Measurements from ENCODE around the gene CMIP. TPM values are rescaled to one million over a fixed set of nuclear protein-coding genes. Genes with fewer than 3 reads are reported as not detected.

The CMIP gene
- total and polyA plus RNA-seq, 7 donors: 1.4 to 8.9 (median 4.1) TPM

DNA sequence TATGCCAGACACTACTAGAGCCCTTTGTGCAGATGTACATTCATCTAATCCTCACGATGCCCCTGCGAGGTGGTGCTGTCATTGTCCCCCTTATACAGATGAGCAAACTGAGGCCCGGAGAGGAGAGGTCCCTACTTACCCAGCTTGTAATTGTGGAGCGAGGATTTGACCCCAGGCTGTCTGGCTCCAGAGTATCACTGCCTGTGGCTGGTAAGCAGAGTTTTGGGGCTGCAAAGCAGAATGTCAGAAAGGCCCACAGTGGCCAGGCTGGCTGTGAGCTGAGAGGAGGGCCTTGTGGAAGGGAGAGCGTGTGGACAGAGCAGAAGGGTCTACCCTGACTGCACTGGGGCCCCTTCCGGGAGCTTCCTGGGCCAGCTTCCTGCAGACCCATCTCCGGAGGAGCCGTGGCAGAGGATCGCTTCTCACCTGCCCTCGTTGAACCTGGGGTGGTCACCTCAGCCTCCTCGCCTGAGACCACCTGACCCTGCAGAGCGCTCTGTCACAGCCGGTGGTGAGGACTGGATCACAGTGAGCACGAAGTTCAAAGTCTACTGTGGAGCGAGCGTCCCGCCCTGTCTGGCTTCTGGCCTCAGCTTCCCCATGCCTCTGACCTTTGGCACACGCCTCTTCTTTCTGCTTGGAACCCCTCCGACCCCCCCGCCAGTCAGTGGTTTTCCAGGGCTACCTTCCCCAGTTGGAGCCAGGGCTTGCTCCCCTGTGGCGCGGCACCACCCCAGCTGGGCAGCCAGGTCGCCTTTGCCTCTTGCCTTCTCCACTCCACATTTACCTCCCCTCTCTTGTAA, 12.1 kb downstream of the CMIP start:
- peak in 1 of 2 donors; percentile 7 for DNase-seq
- no peaks in the 10 kb centered on the region for H3K4me1 ChIP-seq

GRCh38 chr16:81457326-81458133, 12.9 kb downstream of the CMIP start:
- no peak for ATAC-seq
- Histone ChIP-seq H3K27ac (no peak overlapping the region), H3K9me3 (no peaks in the 10 kb centered on the region)

More for the DNA sequence above, 12.1 kb downstream of the CMIP start:
- no peak for ATAC-seq
- Histone ChIP-seq H3K27ac (no peak overlapping the region), H3K36me3 (ENCODE audit: insufficient read depth in 1 of 2, low read depth in 1 of 2) (no peaks in the 10 kb centered on the region), H3K9me3 (no peaks in the 10 kb centered on the region), H3K4me3 (no peak overlapping the region), H3K27me3 (ENCODE audit: insufficient read depth in 3 of 3, low read length in 2 of 3) (no peaks in the 10 kb centered on the region)
- intact Hi-C loops (cut with DNase I): no loop called here
- 91 to 96% (median 92%) methylated on average over 20 to 23 of the region's 23 CpGs for WGBS, 3 donors
- TF ChIP-seq, protein P1, sequence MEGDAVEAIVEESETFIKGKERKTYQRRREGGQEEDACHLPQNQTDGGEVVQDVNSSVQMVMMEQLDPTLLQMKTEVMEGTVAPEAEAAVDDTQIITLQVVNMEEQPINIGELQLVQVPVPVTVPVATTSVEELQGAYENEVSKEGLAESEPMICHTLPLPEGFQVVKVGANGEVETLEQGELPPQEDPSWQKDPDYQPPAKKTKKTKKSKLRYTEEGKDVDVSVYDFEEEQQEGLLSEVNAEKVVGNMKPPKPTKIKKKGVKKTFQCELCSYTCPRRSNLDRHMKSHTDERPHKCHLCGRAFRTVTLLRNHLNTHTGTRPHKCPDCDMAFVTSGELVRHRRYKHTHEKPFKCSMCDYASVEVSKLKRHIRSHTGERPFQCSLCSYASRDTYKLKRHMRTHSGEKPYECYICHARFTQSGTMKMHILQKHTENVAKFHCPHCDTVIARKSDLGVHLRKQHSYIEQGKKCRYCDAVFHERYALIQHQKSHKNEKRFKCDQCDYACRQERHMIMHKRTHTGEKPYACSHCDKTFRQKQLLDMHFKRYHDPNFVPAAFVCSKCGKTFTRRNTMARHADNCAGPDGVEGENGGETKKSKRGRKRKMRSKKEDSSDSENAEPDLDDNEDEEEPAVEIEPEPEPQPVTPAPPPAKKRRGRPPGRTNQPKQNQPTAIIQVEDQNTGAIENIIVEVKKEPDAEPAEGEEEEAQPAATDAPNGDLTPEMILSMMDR (IDR thresholded peaks at IDR 0.05): no peak

GRCh38 chr16:81458149-81458669, 13.6 kb downstream of the CMIP start:
- no peaks in the 10 kb centered on the region for H3K9me3 ChIP-seq
- intact Hi-C loops (cut with DNase I): no loop called here
- no peak overlapping the region for H3K4me3 ChIP-seq
- DNase-seq (peak in 1 of 2 donors; percentile 10), ATAC-seq (no peak)
- TF ChIP-seq, protein P1 (IDR thresholded peaks at IDR 0.05): no peak
- no peak overlapping the region for H3K27ac ChIP-seq
- no peaks in the 10 kb centered on the region for H3K4me1 ChIP-seq
- WGBS, 3 donors: 90 to 97% (median 96%) methylated on average over 8 of the region's 8 CpGs
- no peaks in the 10 kb centered on the region for H3K27me3 ChIP-seq (ENCODE audit: insufficient read depth in 3 of 3, low read length in 2 of 3)
- no peaks in the 10 kb centered on the region for H3K36me3 ChIP-seq (ENCODE audit: insufficient read depth in 1 of 2, low read depth in 1 of 2)

More at GRCh38 chr16:81457326-81458133, 12.9 kb downstream of the CMIP start:
- Histone ChIP-seq H3K4me3 (no peak overlapping the region), H3K27me3 (ENCODE audit: insufficient read depth in 3 of 3, low read length in 2 of 3) (no peaks in the 10 kb centered on the region), H3K4me1 (no peaks in the 10 kb centered on the region), H3K36me3 (ENCODE audit: insufficient read depth in 1 of 2, low read depth in 1 of 2) (no peaks in the 10 kb centered on the region)
- WGBS, 3 donors: 78 to 81% (median 80%) methylated on average over 17 of the region's 17 CpGs
- peak in 1 of 2 donors; percentile 18 for DNase-seq
- TF ChIP-seq, protein P1 (IDR thresholded peaks at IDR 0.05): no peak
- intact Hi-C loops (cut with DNase I): no loop called here

- intact Hi-C loops (cut with DNase I): no loop called here
These were observed 14.4 kb downstream of the CMIP start for GRCh38 chr16:81458827-81459598.

More at GRCh38 chr16:81458827-81459598, 14.4 kb downstream of the CMIP start:
- no peak for ATAC-seq
- no peaks in the 10 kb centered on the region for H3K36me3 ChIP-seq (ENCODE audit: insufficient read depth in 1 of 2, low read depth in 1 of 2)
- TF ChIP-seq, protein P1 (IDR thresholded peaks at IDR 0.05): no peak
- H3K9me3 ChIP-seq: no peaks in the 10 kb centered on the region
- H3K27ac ChIP-seq: no peak overlapping the region
- peak in 1 of 2 donors; percentile 2 for DNase-seq
- no peaks in the 10 kb centered on the region for H3K4me1 ChIP-seq
- no peak overlapping the region for H3K4me3 ChIP-seq
- H3K27me3 ChIP-seq (ENCODE audit: insufficient read depth in 3 of 3, low read length in 2 of 3): no peaks in the 10 kb centered on the region
- 90 to 93% (median 92%) methylated on average over 19 of the region's 19 CpGs for WGBS, 3 donors
